Activated naive CD4-positive, alpha-beta T cell treated with anti-CD3 and anti-CD28 coated beads for 36 hours (primary cell): ENCODE measurements around the gene SLN. TPM values are rescaled to one million over a fixed set of nuclear protein-coding genes. Genes with fewer than 3 reads are reported as not detected.
"Not testable (repeated sequence)": the region's sequence is repeated elsewhere in the genome, so short reads cannot be mapped to it uniquely, and the experiment has no call there.

Experiments
- CTCF ChIA-PET: fragments of 350-600 bp; sonication (Branson Sonifier 250); formaldehyde crosslinking; loops from one replicate; lab custom pipeline; 2021; ENCODE audit warnings: antibody characterized with exemption; lab: Charles Lee
- DNase-seq: peaks from one replicate; pipeline ENCODE4 v3.0.0-alpha.2; 2020
- H3K27ac Mint-ChIP-seq: one replicate; pipeline ENCODE4 v1.8.0; 2021; ENCODE audit warnings: mild to moderate bottlenecking, mixed read lengths
- H3K27me3 Mint-ChIP-seq: one replicate; pipeline ENCODE4 v1.8.0; 2021; ENCODE audit warnings: low read depth, mixed read lengths
- H3K36me3 Mint-ChIP-seq: one replicate; pipeline ENCODE4 v1.8.0; 2021; ENCODE audit warnings: low read depth, mixed read lengths
- H3K4me1 Mint-ChIP-seq: one replicate; pipeline ENCODE4 v1.8.0; 2021; ENCODE audit warnings: low read depth, mixed read lengths
- H3K4me3 Mint-ChIP-seq: one replicate; pipeline ENCODE4 v1.8.0; 2021; ENCODE audit warnings: mild to moderate bottlenecking, moderate library complexity, mixed read lengths
- H3K9me3 Mint-ChIP-seq: one replicate; pipeline ENCODE4 v1.8.0; 2021; ENCODE audit warnings: mixed read lengths
- intact Hi-C: fragments of 100-400 bp; cut with micrococcal nuclease; formaldehyde crosslinking; loops from one replicate; pipeline ENCODE4 v1.15.1; 2023
- total RNA-seq, 2 experiments: library from RNA; stranded (reverse); gene quantifications; one replicate each; pipeline ENCODE4 v1.2.3, GENCODE V29; 2021

SLN gene
- not detected for total RNA-seq

DNA sequence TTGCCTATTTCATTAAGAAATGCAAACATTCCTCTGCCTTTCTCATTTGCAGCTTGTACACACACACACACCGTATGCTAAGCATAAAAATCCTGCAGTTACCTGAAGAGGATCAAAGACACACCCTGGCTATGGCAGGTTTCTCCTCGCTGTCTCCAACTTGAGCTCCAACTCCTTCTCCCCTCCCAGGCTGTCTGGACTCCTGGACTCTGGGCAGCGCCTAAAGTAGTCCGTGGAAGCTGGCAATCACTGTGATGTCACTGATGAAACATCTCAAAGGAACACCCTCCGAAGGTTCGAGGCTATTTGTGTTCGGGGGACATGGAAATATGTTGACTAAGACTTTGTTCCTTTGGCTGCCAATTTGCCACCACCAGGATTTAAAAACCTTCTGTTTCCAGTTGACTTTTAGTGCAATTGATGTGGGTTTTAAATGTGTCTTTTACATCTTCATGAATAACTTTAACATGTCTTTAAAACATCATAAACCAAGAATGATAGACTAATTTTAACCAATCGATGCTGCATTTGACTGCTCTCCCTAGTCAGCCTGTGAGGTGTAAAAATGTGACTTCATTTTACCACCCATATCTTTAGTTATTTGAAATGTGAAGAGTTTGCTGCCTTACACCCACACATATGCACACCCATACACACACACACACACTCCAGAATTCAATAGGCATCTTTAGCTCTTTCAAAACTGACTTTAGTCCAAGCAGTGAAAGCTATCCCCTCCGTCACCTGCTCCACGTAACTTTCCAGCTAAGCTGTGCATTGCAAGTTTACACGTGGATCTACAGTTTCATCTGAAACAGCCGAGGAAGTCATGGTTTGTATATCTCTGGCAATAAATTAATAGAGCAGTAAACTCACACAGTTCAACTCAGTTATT is at the start of gene SLN:
Gene SLN (minus strand): TSS at position 196 of the 895 bp plus-strand sequence.
- CTCF ChIA-PET = no interaction called here
- Mint-ChIP-seq H3K4me1 (no peaks in the 10 kb centered on the region), H3K27ac (no peak within 1 kb of the TSS), H3K36me3 (no peaks in the 10 kb centered on the region), H3K27me3 (peaks cover 19% of the 10 kb centered on the region), H3K9me3 (no peaks in the 10 kb centered on the region), H3K4me3 (no peak within 1 kb of the TSS)
- DNase-seq = no peak
- intact Hi-C loops = no loop called here

DNA sequence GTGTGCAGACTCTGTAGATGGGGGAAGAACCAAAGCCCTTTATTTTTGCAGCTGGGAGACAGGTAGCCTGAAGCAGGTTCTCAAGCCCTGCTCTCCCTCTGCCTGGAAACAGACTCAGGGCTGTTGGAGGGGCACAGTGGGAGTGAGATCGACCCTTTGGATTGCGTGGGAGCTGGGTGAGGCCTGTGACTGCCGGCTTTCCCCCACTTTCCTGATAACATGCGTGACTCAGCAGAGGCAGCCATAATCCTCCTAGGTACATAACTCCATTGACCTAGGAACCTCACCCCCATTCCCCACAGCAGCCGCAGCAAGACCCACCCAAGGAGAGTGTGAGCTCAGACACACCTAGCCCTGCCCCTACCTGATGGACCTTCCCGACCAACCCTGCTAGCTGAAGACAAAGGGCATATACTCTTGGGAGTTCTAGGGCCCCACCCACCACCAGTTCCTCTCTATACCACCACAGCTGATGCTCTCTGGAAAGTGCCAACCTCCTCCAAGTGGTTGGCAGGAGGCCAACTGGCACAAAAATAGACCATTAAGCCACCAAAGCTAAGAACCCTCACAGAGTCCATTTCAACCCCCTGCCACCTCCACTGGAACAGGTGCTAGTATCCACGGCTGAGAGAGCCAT is 47.0 kb upstream of the SLN start:
- CTCF ChIA-PET = interaction anchor here (0.6 to 1.3 kb wide), 3 partner anchors 12 to 21 kb away, joined by 3 to 6 read pairs (median 3); no protein-coding TSS in a partner anchor
- intact Hi-C loops, H3K36me3 Mint-ChIP-seq, H3K4me1 Mint-ChIP-seq, H3K27ac Mint-ChIP-seq, H3K4me3 Mint-ChIP-seq, H3K9me3 Mint-ChIP-seq, DNase-seq: not testable (repeated sequence)
- H3K27me3 Mint-ChIP-seq = peaks cover 33% of the 10 kb centered on the region

DNA sequence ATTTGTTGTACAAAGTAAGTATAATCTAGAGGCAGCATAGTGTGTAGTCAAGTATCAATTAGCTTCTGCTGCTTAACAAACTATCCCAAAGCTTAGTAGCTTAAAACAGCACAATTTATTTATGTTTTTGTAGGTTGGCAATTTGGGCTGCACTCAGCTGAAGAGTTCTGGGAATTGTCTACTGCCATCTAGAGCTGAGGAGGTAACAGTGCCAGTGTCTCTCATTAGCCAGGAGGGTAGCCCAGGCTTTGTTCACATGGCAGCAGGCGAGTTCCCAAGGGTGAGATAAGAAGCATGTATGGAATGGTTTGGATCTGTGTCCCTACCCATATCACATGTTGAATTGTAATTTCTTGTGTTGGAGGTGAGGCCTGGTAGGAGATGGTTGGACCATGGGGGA is 45.8 kb upstream of the SLN start:
- Mint-ChIP-seq H3K4me3 (no peak overlapping the region), H3K4me1 (no peaks in the 10 kb centered on the region), H3K9me3 (no peaks in the 10 kb centered on the region), H3K27ac (no peak overlapping the region), H3K36me3 (no peaks in the 10 kb centered on the region), H3K27me3 (peaks cover 32% of the 10 kb centered on the region)
- CTCF ChIA-PET = interaction anchor here (0.6 to 1.1 kb wide), 4 partner anchors 12 to 208 kb away, joined by 3 to 5 read pairs (median 4); no protein-coding TSS in a partner anchor
- no peak for DNase-seq
- intact Hi-C loops = no loop called here

DNA sequence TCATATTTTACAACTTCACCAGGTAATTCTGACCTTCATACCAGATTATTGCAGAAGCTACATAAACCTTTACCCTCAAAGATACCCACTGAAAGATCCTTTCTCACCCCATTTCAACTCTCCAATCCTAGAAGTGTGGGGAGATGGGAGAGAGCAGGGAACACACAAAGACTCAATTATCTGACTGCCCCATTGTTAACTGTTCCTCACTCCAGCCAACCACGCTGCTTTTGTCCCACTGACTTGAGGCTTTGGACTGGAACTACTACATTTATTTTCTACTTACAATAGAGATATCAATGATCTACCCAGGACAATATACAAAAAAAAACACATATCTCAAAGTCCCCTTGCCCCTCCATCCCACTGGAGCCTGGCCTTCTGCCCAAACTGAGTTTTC is 44.7 kb upstream of the SLN start:
- H3K27me3 Mint-ChIP-seq = peaks cover 32% of the 10 kb centered on the region
- no peaks in the 10 kb centered on the region for H3K9me3 Mint-ChIP-seq
- H3K4me1 Mint-ChIP-seq = no peaks in the 10 kb centered on the region
- H3K27ac Mint-ChIP-seq = no peak overlapping the region
- intact Hi-C loops = no loop called here
- CTCF ChIA-PET = interaction anchor here (0.6 kb wide), 1 partner anchor 91 kb away, joined by 3 read pairs; no protein-coding TSS in a partner anchor
- no peak overlapping the region for H3K4me3 Mint-ChIP-seq
- no peaks in the 10 kb centered on the region for H3K36me3 Mint-ChIP-seq
- no peak for DNase-seq

DNA sequence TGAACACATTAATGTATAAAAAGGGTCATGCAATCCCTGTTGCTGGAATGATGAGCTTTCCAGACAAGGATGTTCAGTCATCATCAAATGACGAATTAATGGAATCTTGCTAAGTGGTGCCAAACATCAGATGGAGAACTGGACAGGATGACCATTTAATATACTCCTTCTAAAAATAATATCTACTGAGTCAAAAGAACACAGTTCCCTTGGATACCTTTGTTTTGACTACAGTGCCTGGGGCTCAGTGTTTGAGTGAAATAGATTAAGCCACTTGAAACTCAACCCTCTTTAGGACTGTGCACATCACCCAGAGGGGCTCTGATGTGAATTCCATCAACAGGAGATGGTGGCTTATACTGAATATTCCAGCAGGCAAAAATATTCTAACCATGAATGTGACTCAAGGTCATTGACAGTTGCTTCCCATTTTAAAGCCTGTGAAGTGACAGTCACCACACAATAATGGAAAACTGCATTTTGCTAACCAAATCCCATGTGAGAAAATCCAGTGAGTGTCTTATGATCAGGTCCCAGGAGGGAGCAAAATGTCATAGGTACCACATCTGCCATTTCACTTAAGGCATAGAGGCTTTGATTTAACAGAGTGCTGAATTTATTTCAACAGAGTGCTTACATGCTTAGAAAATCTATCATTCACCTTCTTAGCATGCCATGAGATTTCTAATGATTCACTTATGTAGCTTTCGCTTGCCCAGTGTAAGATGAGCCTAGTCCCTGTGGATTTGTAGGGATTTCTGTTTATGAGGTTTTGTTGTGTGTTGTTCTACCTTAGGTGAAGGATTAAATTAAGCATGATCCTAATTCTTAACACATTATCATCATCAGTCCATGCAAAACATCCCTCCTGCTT is 41.3 kb upstream of the SLN start:
- no peaks in the 10 kb centered on the region for H3K4me1 Mint-ChIP-seq
- no peak overlapping the region for H3K27ac Mint-ChIP-seq
- no peaks in the 10 kb centered on the region for H3K9me3 Mint-ChIP-seq
- CTCF ChIA-PET = no interaction called here
- intact Hi-C loops = no loop called here
- no peaks in the 10 kb centered on the region for H3K36me3 Mint-ChIP-seq
- peaks cover 27% of the 10 kb centered on the region for H3K27me3 Mint-ChIP-seq
- H3K4me3 Mint-ChIP-seq = no peak overlapping the region
- DNase-seq = no peak

DNA sequence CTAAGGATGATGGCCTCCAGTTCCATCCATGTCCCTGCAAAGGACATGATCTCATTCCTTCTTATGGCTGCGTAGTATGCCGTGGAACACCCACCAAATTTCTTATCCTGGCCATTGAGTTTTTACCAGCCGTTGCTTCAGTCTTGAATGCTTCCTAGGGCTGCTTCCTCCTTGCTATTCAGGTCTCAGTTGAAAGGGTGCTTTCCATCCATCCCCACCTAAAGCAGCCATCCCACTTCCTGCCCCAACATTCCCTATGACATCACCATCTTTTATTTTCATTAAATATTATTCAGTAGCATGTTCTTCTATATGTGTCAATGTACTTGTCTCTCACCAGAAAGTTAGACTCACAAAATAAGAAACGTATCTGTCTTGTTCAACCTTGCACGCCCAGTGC is 40.7 kb upstream of the SLN start:
- no peaks in the 10 kb centered on the region for H3K4me1 Mint-ChIP-seq
- H3K9me3 Mint-ChIP-seq = no peaks in the 10 kb centered on the region
- no peak for DNase-seq
- H3K27ac Mint-ChIP-seq = no peak overlapping the region
- intact Hi-C loops = no loop called here
- H3K4me3 Mint-ChIP-seq = no peak overlapping the region
- H3K36me3 Mint-ChIP-seq = no peaks in the 10 kb centered on the region
- CTCF ChIA-PET = no interaction called here
- peaks cover 25% of the 10 kb centered on the region for H3K27me3 Mint-ChIP-seq

DNA sequence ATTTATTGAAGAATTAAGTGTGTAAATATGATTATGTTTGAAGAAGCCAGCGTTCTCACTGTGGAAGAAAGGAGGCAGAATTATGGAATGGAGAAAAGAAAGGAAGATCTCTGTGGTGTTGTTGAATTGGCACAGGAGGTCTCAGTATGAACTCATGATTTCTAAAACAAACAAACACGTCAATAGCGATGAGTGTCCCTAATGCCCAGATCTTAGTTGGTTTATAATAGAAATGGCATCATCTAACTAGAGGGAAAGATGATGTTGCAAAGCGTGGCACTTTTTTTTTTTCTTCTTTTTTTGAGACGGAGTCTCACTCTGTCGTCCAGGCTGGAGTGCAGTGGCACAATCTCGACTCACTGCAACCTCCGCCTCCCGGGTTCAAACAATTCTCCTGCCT is 39.2 kb upstream of the SLN start:
- Mint-ChIP-seq H3K27ac (no peak overlapping the region), H3K36me3 (no peaks in the 10 kb centered on the region), H3K9me3 (no peaks in the 10 kb centered on the region), H3K4me3 (no peak overlapping the region), H3K4me1 (no peaks in the 10 kb centered on the region), H3K27me3 (peaks cover 16% of the 10 kb centered on the region)
- CTCF ChIA-PET = no interaction called here
- DNase-seq = no peak
- intact Hi-C loops = no loop called here

DNA sequence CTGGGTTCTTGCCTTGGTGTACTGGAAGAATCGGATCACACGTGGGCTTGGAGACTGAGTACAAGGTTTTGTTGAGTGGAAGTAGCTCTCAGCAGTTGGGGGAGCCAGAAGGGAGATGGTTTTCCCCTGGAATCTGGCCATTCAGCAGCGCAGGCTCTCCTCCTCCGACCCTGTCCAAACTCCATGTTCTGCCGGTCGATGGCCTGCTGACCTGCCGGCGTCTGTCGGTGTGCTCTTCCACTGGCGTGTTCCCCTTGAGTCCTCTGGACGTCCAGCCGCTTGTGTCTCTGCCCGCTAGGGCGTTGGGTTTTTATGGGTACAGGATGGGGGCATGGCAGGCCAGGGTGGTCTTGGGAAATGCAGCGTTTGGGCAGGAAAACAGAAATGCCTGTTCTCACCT is 38.5 kb upstream of the SLN start:
- Mint-ChIP-seq H3K27me3 (peaks cover 12% of the 10 kb centered on the region), H3K4me1 (no peaks in the 10 kb centered on the region), H3K27ac (no peak overlapping the region), H3K9me3 (no peaks in the 10 kb centered on the region), H3K36me3 (no peaks in the 10 kb centered on the region), H3K4me3 (no peak overlapping the region)
- DNase-seq = no peak
- CTCF ChIA-PET = no interaction called here
- intact Hi-C loops = no loop called here

DNA sequence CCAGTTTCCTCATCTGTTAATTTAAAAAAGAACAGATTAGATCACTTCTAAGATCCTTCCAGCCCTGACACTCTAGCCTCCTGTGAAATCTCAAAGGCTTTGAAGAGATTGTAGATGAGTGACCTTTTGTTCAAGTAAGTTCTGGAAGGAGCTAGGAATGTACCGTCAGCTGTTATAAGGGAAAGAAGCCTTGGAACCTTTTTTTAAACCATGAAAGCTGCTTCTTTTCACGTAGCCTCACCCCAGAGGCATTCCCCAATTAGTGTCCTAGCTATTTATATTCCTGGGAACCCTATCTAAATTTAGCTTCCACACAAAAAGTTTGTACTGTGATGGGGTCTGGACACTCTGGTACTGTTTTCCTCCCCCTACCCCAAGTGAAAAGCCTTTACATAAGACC is 35.8 kb upstream of the SLN start:
- no peak overlapping the region for H3K4me3 Mint-ChIP-seq
- intact Hi-C loops = no loop called here
- no peaks in the 10 kb centered on the region for H3K36me3 Mint-ChIP-seq
- H3K27ac Mint-ChIP-seq = no peak overlapping the region
- H3K4me1 Mint-ChIP-seq = no peaks in the 10 kb centered on the region
- DNase-seq = no peak
- H3K27me3 Mint-ChIP-seq = peaks cover 16% of the 10 kb centered on the region
- no peaks in the 10 kb centered on the region for H3K9me3 Mint-ChIP-seq
- CTCF ChIA-PET = no interaction called here

DNA sequence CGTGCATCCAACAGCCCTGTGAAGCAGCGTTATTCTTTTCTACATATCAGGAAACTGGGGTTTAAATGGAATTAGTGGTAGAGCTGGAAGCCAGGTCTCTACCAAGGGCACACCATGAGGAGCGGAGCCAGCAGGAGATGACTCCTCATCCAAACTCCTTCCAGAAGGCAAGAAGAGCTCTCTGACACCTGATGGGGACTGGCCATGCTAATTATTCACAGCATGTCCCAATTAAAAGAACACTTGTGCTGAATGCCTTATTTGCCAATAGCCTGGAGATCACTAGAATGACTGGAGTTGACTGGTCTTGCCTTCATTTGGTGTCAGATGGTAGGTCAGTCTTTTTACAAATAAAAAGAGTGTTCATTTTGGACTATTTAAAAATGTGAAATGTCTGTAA is 32.9 kb upstream of the SLN start:
- DNase-seq = no peak
- no peak overlapping the region for H3K27ac Mint-ChIP-seq
- CTCF ChIA-PET = interaction anchor here (0.7 to 0.8 kb wide), 2 partner anchors 28 to 168 kb away, joined by 3 read pairs; no protein-coding TSS in a partner anchor
- no peak overlapping the region for H3K4me3 Mint-ChIP-seq
- peaks cover 10% of the 10 kb centered on the region for H3K27me3 Mint-ChIP-seq
- H3K36me3 Mint-ChIP-seq = no peaks in the 10 kb centered on the region
- intact Hi-C loops = no loop called here
- H3K9me3 Mint-ChIP-seq = no peaks in the 10 kb centered on the region
- H3K4me1 Mint-ChIP-seq = no peaks in the 10 kb centered on the region

DNA sequence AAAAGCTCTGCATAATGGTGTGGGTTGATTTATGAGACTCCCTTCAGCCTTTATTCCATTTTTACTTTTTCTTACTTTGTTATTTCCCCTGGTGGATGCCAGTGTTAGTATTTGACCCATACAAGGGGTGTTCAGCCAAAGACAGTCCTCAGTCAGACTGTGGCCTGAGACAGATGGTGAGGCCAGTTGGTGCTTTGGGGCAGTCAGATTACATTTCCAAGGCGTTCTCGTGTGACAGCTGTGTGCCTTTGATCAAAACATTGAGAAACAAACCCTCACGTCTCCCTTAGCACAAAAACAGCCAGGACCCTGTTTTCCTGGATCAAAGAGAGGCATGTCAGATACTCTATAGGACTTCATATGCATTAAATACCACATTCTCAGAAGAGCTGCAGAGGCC is 31.3 kb upstream of the SLN start:
- Mint-ChIP-seq H3K4me1 (no peaks in the 10 kb centered on the region), H3K9me3 (no peaks in the 10 kb centered on the region), H3K4me3 (no peak overlapping the region), H3K27me3 (peaks cover 9% of the 10 kb centered on the region), H3K36me3 (no peaks in the 10 kb centered on the region), H3K27ac (no peak overlapping the region)
- no peak for DNase-seq
- CTCF ChIA-PET = interaction anchor here (0.6 to 1.6 kb wide), 3 partner anchors 28 to 235 kb away, joined by 3 to 6 read pairs (median 3); no protein-coding TSS in a partner anchor
- intact Hi-C loops = no loop called here
